ENCODE measurements around the gene GJB4. TPM values are rescaled to one million over a fixed set of nuclear protein-coding genes. Genes with fewer than 3 reads are reported as not detected.
"Not testable (repeated sequence)": the region's sequence is repeated elsewhere in the genome, so short reads cannot be mapped to it uniquely, and the experiment has no call there.

Gene GJB4
- total and polyA plus RNA-seq, 2 experiments from 2014 or later = not detected

DNA sequence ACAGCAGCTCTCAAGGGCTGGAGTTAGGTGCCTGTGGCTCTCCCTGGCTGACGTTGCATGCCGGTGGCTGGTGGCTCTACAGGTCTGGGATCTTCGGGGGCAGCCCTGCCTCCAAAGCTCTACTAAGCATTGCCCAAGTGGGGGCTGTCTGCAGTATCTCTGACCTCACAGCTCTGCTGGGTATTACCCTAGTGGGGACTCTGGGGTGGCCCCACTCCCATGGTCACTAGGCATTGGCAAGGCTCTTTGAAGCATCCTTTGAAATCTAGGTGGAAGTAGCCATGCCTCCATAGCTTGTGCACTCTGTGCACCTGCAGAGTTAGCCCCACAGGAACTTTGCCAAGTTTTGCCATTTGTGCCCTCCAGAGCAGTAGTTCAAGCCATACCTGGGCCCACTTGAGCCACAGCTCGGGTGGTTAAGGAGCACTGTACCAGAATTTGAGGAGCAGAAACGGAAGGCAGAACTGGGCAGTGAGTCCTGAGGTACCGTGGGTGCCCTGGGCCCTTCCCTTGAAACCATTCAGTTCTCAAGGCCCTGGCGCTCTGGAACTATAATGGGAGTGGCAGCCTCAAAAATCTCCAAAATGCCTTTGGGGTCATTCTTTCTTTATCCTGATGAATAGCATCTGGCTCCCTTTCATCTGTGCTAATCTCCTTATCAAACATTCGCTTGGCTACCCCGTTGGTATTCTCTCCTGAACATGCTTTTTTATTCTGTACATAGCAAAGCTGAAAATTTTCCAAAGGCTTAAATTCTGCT, 48.7 kb downstream of the GJB4 start:
- H3K4me1 ChIP-seq (ENCODE audit: low read depth) = no peaks in the 10 kb centered on the region
- no peaks in the 10 kb centered on the region for H3K36me3 ChIP-seq
- no peak overlapping the region for H3K4me3 ChIP-seq
- no peaks in the 10 kb centered on the region for H3K9me3 ChIP-seq (ENCODE audit: low read depth)
- TF ChIP-seq CTCF (IDR thresholded peaks at IDR 0.05; ENCODE audit: low read depth, low read length) = no peak
- no peak for DNase-seq (ENCODE audit: low read depth in 1 of 2, low spot score in 1 of 2)
- no peak overlapping the region for H3K27ac ChIP-seq
- H3K27me3 ChIP-seq = no peaks in the 10 kb centered on the region

DNA sequence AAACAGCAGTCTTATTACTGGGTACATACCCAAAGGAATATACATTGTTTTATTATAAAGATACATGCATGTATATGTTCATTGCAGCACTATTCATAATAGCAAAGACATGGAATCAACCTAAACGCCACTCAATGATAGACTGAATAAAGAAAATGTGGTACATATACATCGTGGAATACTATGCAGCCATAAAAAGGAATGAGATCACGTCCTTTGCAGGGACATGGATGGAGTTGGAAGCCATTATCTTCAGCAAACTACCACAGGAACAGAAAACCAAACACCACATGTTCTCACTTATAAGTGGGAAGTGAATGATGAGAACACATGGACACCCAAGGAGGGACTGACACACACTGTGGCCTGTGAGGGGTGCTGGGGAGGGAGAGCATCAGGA, 51.2 kb downstream of the GJB4 start:
- H3K27ac ChIP-seq; H3K4me3 ChIP-seq; H3K9me3 ChIP-seq (ENCODE audit: low read depth); H3K4me1 ChIP-seq (ENCODE audit: low read depth); DNase-seq (ENCODE audit: low read depth in 1 of 2, low spot score in 1 of 2); H3K36me3 ChIP-seq; H3K27me3 ChIP-seq: not testable (repeated sequence)

Other genes with a start within 250 kb of the GJB4 start
- gene GJB5, start 4.7 kb upstream of the GJB4 start, total RNA-seq = not detected in 2 replicates
- not detected in 2 replicates for gene GJB5, start 4.7 kb upstream of the GJB4 start, polyA plus RNA-seq
- gene GJB3, start 21.5 kb downstream of the GJB4 start, total RNA-seq = not detected in 2 replicates
- not detected in 2 replicates for gene GJB3, start 21.5 kb downstream of the GJB4 start, polyA plus RNA-seq
- gene GJA4, start 33.3 kb downstream of the GJB4 start, total RNA-seq = 0.07 and 0.42 TPM in 2 replicates
- gene GJA4, start 33.3 kb downstream of the GJB4 start, polyA plus RNA-seq = 0.86 TPM in 1 of 2 replicates, not detected in the other
- 15.4 and 18.1 TPM in 2 replicates for gene SMIM12, start 100.0 kb downstream of the GJB4 start, total RNA-seq
- gene SMIM12, start 100.0 kb downstream of the GJB4 start, polyA plus RNA-seq = 57.2 and 61.2 TPM in 2 replicates
- gene DLGAP3, start 169.9 kb downstream of the GJB4 start, total RNA-seq = 0.42 and 0.95 TPM in 2 replicates
- gene DLGAP3, start 169.9 kb downstream of the GJB4 start, polyA plus RNA-seq = 0.26 and 0.48 TPM in 2 replicates
- 6.8 and 14.5 TPM in 2 replicates for gene TMEM35B, start 225.6 kb downstream of the GJB4 start, total RNA-seq
- 24.3 and 42.7 TPM in 2 replicates for gene TMEM35B, start 225.6 kb downstream of the GJB4 start, polyA plus RNA-seq